GM12872 (cell line): ENCODE measurements around the gene HS3ST4.

Experiments
- TF ChIP-seq, protein P1 (sequence below): IDR thresholded peaks from 3 replicates; pipeline ENCODE4 v1.5.1; 2011; ENCODE audit warnings: low read depth, mild to moderate bottlenecking, low read length, moderate library complexity; ENCODE audit not compliant: insufficient read depth

Gene HS3ST4

DNA sequence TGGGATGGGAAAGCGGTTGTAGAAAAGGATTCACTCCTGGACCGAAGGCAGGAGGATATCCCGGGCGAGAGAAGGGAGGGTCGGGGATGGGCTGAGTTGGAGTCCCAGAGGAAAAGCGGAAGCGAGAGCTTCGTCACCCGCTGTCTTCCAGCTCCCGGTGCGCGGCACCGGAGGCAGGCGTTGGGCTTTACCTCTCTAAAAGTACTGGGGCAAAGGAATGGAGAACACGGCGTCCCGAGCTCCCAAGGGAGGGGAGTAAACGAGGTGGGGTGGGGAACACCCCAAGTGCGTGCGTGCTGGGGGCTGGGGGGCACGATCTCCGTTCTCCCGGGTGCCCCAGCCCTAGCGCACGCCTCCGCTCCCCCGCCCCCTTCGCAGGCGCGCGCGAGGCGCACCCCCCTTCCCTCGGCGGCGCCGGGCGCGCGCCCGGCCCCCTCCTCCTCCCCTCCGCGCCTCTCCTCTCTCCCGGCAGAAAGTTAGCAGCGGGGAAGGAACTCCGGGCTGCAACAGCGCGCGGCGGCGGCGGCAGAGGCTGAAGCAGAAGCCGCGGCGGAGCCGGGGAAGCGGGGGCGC lies at the start of gene HS3ST4:
TSS of gene HS3ST4 (plus strand) at position 441 of the 573 bp plus-strand sequence.
- TF ChIP-seq, protein P1, sequence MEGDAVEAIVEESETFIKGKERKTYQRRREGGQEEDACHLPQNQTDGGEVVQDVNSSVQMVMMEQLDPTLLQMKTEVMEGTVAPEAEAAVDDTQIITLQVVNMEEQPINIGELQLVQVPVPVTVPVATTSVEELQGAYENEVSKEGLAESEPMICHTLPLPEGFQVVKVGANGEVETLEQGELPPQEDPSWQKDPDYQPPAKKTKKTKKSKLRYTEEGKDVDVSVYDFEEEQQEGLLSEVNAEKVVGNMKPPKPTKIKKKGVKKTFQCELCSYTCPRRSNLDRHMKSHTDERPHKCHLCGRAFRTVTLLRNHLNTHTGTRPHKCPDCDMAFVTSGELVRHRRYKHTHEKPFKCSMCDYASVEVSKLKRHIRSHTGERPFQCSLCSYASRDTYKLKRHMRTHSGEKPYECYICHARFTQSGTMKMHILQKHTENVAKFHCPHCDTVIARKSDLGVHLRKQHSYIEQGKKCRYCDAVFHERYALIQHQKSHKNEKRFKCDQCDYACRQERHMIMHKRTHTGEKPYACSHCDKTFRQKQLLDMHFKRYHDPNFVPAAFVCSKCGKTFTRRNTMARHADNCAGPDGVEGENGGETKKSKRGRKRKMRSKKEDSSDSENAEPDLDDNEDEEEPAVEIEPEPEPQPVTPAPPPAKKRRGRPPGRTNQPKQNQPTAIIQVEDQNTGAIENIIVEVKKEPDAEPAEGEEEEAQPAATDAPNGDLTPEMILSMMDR = no peak

DNA sequence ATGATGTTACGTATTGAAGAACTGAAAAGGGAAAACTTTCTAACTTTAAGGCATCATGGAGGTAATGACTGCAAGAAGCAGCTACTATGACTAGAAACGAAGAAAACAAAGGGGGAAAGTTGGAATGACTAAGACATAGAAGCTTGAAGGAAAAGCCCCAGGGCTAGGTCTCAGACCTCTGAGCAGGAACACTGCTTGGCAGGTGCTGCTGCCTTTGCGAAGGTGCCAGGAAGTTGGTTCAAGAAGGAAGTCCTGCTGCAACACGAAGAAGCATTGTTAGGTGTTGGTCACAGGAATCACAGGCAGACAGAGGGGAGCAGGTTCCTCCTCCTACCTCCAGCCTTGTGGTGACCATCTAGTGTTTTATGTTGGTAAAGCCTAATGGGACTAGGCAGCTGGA lies 48.1 kb upstream of the HS3ST4 start:
- TF ChIP-seq, protein P1 = no peak

DNA sequence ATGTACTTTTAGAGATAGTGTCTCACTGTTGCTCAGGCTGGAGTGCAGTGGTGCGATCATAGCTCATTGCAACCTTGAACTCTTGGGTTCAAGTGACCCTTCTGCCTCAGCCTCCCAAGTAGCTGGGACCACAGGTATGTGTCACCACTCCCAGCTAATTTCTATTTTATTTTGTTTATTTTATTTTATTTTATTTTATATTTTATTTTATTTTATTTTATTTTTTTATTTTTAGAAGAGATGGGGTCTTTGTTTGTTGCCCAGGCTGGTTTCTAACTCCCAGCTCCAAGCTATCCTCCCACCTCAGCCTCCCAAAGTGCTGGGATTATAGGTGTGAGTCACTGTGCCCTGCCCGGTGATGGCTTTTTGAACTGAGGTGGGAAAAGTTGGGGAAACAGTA lies 35.1 kb upstream of the HS3ST4 start:
- TF ChIP-seq, protein P1 = no peak

DNA sequence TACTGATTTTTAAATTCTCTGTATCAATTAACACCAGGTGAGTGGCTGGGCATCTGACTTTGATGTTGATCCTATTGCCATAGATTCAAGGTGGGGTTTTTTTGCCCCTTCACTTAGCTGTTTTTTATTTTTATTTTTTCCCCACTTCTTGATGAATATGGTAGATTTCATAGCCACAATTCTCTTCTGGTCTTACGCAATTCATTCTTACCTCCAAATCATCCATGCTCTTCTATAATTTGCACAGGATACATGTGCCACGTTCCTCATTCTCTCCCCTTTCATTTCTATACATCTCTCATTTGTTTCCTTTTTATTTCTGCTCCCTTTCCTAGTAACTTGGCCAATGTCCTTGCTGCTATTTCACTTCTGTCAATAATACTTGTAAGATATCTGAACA lies 14.9 kb upstream of the HS3ST4 start:
- TF ChIP-seq, protein P1 = no peak

DNA sequence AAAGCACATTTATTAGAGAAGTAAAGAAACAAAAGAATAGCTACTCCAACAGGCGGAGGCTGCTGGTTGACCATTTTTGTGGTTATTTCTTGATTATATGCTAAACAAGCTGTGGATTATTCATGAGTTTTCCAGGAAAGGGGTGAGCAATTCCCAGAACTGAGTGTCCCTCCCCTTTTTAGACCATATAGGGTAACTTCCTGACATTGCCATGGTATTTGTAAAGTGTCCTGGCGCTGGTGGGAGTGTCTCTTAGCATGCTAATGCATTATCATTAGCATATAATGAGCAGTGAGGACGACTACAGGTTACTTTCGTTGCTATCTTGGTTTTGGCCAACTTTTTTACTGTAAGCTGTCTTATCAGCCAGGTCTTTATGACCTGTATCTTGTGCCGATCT lies 12.2 kb upstream of the HS3ST4 start:
- TF ChIP-seq, protein P1 = no peak

DNA sequence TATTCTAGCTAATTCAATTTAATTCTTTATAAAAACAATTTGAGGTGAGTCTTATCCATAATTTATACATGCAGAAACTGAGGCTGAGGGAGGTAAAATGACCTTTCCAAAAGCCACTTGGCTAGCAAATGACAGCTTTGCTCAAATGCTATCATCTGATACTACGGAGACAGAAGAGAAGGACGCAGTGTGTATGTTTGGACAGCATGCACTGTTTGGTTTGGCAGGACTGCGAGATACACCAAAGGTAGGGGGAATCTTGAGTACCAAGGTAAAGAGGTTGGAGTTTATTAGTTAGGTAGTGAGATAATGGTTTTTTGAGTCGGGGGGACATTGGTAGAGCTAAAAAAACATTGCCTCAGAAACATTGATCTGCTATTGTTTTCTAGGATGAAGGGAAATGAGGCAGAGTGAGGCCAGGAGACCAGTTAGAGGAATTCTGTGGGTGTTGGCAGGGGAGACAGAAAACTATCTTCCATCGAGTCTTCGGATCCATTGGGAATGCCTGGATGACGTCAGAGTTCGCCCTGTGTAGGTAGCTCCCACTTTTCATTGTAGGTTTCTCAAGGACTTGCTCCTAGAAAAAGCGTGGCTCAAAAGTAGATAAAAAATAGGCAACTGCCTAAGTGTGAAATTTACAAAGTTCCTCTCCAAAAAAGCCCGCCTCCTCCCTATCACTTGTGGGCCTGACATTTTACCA lies 2.5 kb upstream of the HS3ST4 start:
- TF ChIP-seq, protein P1 = no peak

DNA sequence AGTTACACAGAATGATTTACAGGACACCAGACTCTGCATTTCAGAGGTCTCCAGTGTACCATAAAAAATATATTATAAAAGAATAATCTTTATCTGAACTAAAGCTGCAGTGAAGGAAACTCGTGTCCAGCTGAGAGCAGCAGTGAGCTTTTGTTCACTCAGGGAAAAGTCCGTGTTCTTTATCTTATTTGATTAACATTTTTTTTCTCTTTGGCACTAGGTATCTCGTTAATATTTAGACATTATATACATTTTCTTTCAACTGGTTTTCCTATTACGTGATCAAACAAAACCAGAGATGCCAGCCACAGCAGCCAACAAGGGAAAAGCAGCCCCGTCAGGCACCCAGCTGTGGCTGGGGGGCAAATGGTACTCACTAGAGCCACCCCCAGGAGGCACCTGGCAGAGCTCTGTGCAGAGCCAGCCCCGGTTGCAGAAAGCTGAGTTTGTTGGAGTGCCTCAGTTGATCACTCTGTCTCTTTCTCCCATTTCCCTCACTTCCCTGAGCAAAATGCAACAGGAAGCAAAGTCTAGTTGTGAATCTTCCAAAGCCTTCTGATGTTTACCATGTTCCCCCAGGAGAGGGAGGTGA lies 1.1 kb upstream of the HS3ST4 start:
- TF ChIP-seq, protein P1 = no peak
